Measurements from ENCODE around the gene CABYR.
"Not testable (repeated sequence)": the region's sequence is repeated elsewhere in the genome, so short reads cannot be mapped to it uniquely, and the experiment has no call there.

The CABYR gene

DNA sequence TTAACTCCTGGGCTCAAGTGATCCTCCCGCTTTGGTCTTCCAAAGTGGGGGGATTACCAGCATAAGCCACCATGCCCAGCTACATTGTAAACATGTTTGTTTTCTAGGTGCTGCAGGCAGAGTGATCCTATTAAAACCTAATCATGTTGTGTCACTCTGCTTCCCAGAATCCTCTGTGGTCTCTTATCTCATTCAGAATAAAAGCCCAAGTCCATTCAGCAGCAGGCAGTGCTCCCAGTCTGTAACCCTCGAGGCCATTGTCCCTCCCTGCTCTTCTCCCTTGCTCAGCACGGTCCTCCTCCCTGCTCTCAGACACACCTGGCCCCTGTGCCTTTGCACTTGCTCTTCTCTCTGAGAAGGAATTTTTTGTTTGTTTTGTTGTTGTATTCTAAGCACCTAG is 11.1 kb upstream of the CABYR start:
- TF ChIP-seq, protein P1, sequence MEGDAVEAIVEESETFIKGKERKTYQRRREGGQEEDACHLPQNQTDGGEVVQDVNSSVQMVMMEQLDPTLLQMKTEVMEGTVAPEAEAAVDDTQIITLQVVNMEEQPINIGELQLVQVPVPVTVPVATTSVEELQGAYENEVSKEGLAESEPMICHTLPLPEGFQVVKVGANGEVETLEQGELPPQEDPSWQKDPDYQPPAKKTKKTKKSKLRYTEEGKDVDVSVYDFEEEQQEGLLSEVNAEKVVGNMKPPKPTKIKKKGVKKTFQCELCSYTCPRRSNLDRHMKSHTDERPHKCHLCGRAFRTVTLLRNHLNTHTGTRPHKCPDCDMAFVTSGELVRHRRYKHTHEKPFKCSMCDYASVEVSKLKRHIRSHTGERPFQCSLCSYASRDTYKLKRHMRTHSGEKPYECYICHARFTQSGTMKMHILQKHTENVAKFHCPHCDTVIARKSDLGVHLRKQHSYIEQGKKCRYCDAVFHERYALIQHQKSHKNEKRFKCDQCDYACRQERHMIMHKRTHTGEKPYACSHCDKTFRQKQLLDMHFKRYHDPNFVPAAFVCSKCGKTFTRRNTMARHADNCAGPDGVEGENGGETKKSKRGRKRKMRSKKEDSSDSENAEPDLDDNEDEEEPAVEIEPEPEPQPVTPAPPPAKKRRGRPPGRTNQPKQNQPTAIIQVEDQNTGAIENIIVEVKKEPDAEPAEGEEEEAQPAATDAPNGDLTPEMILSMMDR (conservative IDR thresholded peaks at IDR 0.05; ENCODE audit: control insufficient read depth, insufficient read depth, low read depth, low read length), result no peak
- H3K4me3 ChIP-seq (ENCODE audit: control insufficient read depth, low read depth, low read length), result no peak overlapping the region
- DNase-seq (ENCODE audit: low read depth), result no peak

GRCh38 chr18:24128700-24129099 is 10.2 kb upstream of the CABYR start:
- DNase-seq (ENCODE audit: low read depth), result no peak
- TF ChIP-seq, protein P1 (conservative IDR thresholded peaks at IDR 0.05; ENCODE audit: control insufficient read depth, insufficient read depth, low read depth, low read length), result no peak
- H3K4me3 ChIP-seq (ENCODE audit: control insufficient read depth, low read depth, low read length), result no peak overlapping the region

DNA sequence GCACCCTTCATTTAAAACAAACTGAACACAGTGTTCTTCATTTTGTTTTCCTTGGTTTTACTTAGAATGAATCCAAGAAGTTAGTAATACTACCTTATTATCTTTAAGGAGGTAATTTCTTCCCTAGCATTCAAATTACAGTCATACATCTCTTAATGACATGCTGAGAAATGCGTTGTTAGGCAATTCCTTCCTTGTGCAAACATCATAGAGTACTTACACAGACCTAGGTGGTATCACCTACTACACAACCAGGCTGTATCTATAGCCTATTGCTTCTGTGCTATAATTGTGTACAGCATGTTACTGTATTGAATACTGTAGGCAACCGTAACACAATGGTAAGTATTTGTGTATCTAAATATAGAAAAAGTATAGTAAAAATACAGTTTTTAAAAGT is 8.4 kb upstream of the CABYR start:
- no peak for DNase-seq (ENCODE audit: low read depth)
- TF ChIP-seq, protein P1 (conservative IDR thresholded peaks at IDR 0.05; ENCODE audit: control insufficient read depth, insufficient read depth, low read depth, low read length), result no peak
- no peak overlapping the region for H3K4me3 ChIP-seq (ENCODE audit: control insufficient read depth, low read depth, low read length)

- H3K4me3 ChIP-seq (ENCODE audit: control insufficient read depth, low read depth, low read length), result no peak overlapping the region
- TF ChIP-seq, protein P1 (conservative IDR thresholded peaks at IDR 0.05; ENCODE audit: control insufficient read depth, insufficient read depth, low read depth, low read length), result no peak
- peak; percentile 9 for DNase-seq (ENCODE audit: low read depth)
Observed at GRCh38 chr18:24136967-24137373, 1.9 kb upstream of the CABYR start.

- H3K4me3 ChIP-seq (ENCODE audit: control insufficient read depth, low read depth, low read length), result peak overlapping the region; percentile 78
- peak; percentile 24 for DNase-seq (ENCODE audit: low read depth)
- TF ChIP-seq, protein P1 (conservative IDR thresholded peaks at IDR 0.05; ENCODE audit: control insufficient read depth, insufficient read depth, low read depth, low read length), result no peak
Observed at GRCh38 chr18:24138409-24138788, 463 bp upstream of the CABYR start.

GRCh38 chr18:24140697-24141096 is 1.8 kb downstream of the CABYR start:
- TF ChIP-seq, protein P1 (conservative IDR thresholded peaks at IDR 0.05; ENCODE audit: control insufficient read depth, insufficient read depth, low read depth, low read length), result no peak

DNA sequence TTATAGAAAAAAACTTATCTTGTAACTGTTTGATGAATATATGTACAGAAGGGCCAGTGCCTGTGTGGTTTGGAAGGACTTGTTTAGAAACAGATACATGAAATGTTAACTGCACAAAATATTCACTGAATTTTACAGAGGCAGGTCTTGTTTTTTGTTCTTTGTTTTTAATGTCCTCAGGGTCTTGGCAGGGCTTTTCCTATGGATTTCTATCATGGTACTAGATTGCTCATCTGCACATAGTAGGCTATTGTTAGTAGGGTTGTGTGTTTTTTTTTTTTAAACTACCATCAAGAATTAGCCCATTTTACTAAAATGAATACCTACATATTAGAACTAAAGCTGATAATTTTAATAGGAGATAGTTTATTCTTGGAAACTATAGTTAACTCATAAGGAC is 3.5 kb downstream of the CABYR start:
- no peak overlapping the region for H3K4me3 ChIP-seq (ENCODE audit: control insufficient read depth, low read depth, low read length)
- no peak for DNase-seq (ENCODE audit: low read depth)
- TF ChIP-seq, protein P1 (conservative IDR thresholded peaks at IDR 0.05; ENCODE audit: control insufficient read depth, insufficient read depth, low read depth, low read length), result no peak

More at GRCh38 chr18:24140697-24141096, 1.8 kb downstream of the CABYR start:
- no peak for DNase-seq (ENCODE audit: low read depth)
- H3K4me3 ChIP-seq (ENCODE audit: control insufficient read depth, low read depth, low read length), result no peak overlapping the region

DNA sequence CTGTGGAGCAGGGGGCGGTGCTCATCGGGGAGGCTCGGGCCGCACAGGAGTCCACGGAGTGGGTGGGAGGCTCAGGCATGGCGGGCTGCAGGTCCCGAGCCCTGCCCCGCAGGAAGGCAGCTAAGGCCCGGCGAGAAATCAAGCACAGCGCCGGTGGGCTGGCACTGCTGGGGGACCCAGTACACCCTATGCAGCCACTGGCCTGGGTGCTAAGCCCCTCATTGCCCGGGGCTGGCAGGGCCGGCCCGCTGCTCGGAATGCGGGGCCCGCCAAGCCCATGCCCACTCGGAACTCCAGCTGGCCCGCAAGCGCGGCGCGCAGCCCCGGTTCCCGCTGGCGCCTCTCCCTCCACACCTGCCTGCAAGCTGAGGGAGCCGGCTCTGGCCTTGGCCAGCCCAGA is 10.7 kb downstream of the CABYR start:
- DNase-seq (ENCODE audit: low read depth); H3K4me3 ChIP-seq (ENCODE audit: control insufficient read depth, low read depth, low read length): not testable (repeated sequence)

Measured in fibroblast of mammary gland (primary cell).